NCI-H2196 treated with DMSO at 0.1 percent for 48 hours (cell line): Measurements from ENCODE around the gene CKMT1B.
"Not testable (repeated sequence)": the region's sequence is repeated elsewhere in the genome, so short reads cannot be mapped to it uniquely, and the experiment has no call there.

ENCODE experiments used
- DNase-seq: peaks from one replicate; lab custom pipeline; 2025; ENCODE audit not compliant: unreplicated experiment; lab: John Stamatoyannopoulos, UW

CKMT1B gene

DNA sequence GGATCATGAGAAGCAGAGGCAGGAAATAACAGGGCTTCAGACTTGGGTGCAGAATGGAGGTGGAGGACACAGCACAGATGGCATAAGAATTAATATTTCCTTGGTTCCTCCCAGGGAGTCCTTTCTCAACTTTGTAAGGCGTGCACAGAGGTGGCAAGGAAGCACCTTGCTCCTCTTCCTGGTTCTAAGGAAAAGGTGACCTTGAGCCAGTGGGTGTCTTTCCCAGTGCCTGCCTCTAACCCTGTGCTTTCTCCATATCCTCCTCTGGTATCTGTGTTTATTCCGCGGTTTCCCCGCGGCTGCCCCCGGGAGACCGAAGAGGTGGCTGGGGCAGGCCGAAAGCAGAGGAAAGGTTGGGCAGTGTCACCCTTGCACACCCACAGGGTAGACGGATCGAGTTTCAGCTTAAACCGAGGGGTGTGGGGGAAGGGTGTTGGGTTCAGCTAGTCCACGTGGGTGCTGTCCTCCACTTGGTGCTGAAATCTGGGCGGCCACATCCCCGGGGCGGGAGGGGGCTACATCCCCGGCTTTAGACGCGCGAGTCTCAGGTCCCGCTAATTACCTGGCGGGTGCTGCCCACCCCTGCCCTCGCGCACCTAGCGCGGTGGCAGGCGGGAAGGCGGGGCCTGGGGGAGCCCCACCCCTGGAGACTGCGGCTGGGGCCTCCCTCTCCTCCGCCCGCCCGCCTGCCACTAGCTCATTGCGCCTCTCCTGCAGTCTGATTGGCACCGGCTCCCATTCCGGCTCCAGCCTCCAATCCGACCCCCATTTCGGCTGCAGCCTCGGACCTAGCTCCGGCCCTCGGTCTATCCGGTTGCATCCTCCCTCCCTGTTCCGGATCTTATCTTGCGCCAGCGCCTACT is at the start of gene CKMT1B:
Gene CKMT1B, plus strand, starts transcription at position 700 of the 863 bp plus-strand sequence. CDS start 192 bp downstream, outside the sequence.
- DNase-seq, result not testable (repeated sequence)

DNA sequence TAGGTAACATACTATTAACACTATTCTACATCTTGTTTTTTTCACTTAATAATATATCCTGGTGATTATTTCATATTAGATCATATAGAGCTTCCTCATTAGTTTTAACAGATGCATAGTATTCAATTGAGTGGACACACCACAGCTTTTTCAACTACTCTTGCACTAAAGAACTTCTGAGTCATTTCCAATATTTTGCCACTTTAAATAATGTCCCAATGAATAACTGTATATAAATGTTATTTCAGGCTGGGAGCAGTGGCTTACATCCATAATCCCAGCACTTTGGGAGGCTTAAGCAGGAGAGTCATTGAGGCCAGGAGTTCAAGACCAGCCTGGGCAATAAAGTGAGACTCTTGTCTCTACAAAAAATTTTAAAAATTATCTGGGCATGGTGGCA is 49.6 kb upstream of the CKMT1B start:
- no peak for DNase-seq

GRCh38 chr15:43545426-43545825 is 48.4 kb upstream of the CKMT1B start:
- DNase-seq, result no peak

DNA sequence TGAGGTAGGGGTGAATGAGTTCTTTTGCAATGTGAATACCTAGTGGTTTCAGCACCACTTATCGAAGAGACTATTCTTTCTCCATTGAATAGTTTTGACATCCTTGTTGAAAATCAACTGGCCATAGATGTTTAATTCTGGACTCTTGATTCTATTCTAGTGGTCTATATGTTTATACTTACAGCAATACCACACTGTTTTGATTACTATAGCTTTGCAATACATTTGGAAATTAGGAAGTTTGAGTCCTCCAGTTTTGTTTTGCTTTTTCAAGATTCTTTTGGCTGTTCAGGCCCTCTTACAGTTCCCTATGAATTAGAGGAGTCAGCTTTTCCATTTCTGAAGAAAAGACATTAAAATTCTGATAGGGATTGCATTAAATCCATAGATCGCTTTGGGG is 46.3 kb upstream of the CKMT1B start:
- DNase-seq, result no peak

DNA sequence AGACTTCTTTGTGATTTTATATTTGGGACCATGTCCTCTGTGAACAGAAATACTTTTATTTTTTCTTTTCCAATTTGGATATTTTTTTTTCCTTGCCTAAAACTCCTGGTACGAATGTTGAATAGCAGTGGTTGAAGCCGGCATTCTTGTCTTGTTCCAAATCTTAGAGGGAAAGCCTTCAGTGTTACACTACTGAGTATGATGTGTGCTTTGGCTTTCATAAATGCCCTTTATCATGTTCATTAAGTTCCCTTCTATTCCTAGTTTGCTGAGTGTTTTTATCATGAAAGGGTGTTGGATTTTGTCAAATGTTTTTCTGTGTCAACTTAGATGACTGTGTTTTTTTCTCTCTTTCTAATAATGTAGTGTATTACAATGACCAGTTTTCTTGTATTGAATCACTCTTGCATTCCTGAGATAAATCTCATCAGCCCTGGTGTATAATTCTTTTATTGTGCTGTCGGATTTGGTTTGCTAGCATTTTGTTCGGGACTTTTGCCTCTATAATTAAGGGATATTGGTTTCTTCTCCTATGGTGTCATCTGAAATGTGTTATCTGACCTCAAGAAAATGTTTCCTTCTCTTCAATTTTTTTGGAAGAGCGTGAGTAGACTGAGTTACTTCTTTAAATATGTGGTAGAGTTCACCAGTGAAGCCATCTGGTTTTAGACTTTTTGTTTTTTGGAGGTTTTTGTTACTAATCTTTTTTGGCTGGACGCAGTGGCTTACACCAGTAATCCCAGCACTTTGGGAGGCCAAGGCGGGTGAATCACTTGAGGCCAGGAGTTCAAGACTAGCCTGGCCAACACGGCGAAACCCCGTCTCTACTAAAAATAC is 43.1 kb upstream of the CKMT1B start:
- DNase-seq, result no peak

DNA sequence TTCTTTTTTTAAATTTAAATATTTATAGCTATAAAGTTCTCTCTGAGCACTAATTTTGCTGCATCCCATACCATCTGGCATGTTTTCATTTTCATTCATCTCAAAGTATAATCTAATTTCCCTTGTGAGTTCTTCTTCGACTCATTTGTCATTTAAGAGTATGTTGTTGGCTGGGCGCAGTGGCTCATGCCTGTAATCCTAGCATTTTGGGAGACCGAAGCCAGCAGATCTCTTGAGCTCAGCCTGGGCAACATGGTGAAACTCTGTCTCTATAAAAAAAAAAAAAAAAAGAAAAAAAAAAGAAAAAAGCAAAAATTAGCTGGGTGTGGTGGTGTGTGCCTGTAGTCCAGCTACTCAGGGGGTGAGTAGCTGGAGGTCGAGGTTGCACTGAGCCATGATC is 41.6 kb upstream of the CKMT1B start:
- no peak for DNase-seq

- DNase-seq, result no peak
These were observed 40.8 kb upstream of the CKMT1B start for GRCh38 chr15:43552986-43553385.

DNA sequence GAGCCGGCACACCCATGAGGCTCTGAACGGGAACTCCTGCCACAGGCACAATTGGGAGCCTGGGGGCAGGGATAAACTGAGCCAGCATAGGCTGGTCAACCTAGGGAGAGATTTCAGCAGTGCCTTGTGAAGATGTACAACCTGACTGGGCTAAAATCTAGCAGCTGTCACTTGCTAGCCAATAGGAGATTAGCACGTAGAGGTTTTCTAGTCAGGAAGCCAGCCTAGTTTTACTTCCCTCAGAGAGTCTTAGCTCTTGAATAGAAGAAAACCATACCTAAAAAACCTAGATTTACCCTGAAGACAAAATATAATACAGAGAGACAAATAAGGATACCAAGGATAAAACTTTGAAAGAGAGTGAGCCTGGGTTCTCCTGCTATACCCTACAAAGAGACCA is 31.1 kb upstream of the CKMT1B start:
- not testable (repeated sequence) for DNase-seq

GRCh38 chr15:43563793-43564192 is 30.0 kb upstream of the CKMT1B start:
- not testable (repeated sequence) for DNase-seq

- DNase-seq, result not testable (repeated sequence)
These were observed 27.2 kb upstream of the CKMT1B start for GRCh38 chr15:43566615-43567014.

- not testable (repeated sequence) for DNase-seq
These were observed 19.2 kb upstream of the CKMT1B start for GRCh38 chr15:43574607-43575006.

DNA sequence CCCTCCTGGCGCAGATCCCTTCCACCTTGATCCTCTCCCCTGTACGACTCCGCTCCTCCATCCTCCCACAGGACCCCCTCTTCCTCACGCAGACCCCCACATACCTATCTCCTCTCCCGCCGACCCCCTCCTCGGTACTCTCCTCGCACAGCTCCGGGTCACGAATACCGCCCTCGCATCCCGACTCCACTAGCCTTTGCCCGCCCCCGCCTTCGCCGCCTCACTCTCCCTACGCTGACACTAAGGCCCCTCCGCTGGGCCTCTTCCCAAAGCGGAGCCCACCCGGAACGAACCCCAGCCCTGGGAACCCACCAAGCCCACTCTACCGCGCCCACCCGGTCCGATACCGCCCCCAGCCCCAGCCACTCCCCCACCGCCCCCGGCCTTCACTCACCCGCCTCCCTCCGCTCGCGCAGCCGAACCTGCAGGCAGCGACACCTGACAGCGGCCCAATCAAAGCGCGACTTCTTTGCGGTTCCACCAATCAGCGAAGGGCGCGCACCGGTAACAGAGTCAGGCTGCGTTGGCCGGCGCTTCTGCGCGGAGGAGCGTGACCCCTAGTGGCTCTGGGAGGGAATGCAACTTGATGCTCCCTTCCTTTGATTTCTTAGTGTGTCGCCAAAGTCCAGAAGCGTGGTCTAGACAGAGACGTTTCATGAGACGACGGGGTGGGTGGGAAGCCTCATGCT is 3.9 kb upstream of the CKMT1B start, which contains the start of gene PPIP5K1:
Gene PPIP5K1, minus strand, starts transcription at position 431 of the 689 bp plus-strand sequence. CDS start 5,704 bp downstream, outside the sequence.
- DNase-seq, result not testable (repeated sequence)

DNA sequence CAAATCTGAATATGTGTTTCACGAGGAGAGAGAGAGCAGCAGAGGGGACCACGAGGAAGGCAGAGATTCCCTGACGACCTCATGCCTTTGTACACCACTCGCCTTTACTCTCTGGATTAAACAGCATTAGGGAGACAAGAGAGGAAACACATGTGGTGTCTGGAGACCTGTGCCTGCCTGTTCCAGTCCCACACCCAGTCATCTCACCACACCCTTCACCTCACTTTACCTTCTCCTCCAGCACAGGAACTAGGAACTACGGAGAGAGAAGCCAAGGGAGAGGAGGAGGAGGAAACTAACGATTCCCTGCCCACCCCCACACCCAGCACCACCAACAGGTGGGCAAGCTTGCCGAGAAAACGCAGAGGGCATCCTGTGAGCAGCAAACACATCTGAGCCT is 986 bp upstream of the CKMT1B start:
- DNase-seq, result not testable (repeated sequence)

DNA sequence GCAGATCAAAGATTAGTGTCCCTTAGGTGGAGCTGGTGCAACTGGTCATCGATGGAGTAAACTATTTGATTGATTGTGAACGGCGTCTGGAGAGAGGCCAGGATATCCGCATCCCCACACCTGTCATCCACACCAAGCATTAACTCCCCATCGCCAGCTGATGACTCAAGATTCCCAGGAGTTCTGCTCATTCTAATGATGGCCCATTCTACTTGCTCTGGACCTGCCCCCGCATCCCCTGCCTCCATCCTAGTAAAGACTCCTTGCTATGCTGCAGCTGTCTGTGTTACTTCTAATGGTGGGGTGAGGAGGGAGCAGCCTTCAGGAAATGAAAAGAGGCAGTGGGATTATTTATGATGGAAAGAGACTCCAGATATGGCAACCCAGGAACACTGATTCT is 5.3 kb downstream of the CKMT1B start:
- DNase-seq, result not testable (repeated sequence)

DNA sequence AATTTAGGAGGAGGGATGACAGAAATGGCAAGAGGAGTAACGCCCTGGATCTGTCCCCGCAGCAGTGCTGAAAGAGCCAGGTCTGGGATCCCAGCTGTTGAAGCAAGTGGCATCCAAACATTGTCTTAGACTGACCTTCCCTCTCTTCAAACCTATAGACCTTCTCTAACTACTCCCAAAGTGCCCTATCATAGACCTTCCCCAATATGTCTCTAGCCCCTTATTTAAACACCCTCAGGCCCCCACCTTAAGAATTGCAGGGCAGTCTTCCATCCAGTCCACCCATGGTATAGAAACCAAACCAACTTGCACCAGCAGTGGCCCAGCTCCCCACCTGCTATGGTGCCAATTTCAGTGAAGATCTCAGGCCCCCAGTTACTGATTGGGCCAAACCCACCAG is 6.4 kb downstream of the CKMT1B start:
- DNase-seq, result not testable (repeated sequence)

GRCh38 chr15:43602233-43602632 is 8.4 kb downstream of the CKMT1B start:
- not testable (repeated sequence) for DNase-seq

DNA sequence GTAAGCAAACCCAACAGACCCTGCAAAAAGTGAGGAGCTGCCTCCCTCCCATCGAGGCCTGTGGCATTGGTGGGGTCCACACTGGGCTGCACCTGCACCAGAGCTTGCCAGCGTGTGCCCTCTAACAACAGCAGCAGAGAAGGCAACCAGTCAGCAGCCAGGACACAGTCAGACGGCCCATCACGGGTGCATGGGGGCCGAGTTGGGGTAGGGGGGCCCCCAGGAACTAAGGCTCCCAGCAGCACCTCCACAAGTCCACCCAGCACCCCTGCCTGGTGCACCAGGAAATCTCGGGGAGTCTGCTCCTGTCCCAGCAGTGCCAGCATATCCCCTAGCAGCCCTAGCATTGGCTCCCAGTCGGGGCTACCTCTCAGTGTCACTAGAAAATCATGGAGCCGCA is 23.9 kb downstream of the CKMT1B start:
- DNase-seq, result not testable (repeated sequence)

GRCh38 chr15:43618700-43619099 is 24.9 kb downstream of the CKMT1B start, which contains the start of gene STRC:
TSS of gene STRC (minus strand) at chr15:43618800. CDS start at chr15:43618722, 78 bp downstream.
- not testable (repeated sequence) for DNase-seq

DNA sequence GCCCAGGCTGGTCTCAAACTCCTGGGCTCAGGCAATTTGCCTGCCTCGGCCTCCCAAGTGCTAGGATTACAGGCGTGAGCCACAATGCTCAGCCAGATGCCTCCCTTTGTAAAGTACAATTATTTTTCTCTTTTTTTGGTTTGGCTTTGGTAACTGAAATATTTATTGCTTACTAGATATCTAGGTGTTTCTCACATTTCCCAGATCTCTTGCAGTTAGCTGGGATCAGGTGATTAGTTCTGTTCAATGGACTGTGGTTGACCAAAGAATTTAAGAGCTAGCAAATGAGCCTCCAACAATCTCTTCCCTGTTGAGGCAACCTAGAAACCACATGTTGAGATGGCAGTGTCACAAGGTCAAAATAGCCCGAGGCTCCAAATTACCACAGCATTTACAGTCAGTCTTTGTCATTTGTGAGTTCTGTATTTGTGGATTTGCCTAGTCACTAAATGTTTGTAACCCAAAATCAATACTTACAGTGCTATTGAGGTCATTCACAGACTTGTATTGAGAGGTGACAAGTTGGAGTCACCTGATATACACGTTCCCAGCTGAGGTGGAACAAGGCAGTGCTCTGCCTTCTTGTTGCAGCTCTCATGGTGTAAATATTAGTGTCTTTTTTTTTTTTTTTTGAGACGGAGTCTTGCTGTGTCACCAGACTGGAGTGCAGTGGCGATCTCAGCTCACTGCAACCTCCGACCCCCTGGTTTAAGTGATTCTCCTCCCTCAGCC is 28.4 kb downstream of the CKMT1B start:
- DNase-seq, result not testable (repeated sequence)

DNA sequence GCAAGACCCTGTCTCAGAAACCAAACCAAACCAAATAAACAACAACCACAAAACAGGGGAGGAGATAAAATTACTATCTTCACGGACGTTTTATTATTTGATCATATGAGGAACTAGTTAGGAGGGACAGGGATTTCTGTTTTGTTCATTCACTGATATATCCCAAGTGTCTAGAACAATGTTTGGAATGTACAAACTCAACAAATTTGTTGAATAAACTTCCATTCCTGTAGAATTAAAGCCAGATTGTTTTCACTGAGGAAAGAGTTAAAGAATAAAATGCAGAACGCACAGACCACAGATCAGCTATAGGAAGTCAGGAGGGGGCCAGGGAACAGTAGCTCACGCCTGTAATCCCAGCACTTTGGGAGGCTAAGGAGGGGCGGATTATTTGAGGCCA is 31.3 kb downstream of the CKMT1B start:
- DNase-seq, result no peak
